ELR (cell line): ENCODE results near the gene TRAP1.
"Not testable (repeated sequence)": the region's sequence is repeated elsewhere in the genome, so short reads cannot be mapped to it uniquely, and the experiment has no call there.

Source experiments
- DNase-seq: peaks from one replicate; pipeline ENCODE4 v3.0.0-alpha.2; 2015; ENCODE audit warnings: low read depth

TRAP1 gene

DNA sequence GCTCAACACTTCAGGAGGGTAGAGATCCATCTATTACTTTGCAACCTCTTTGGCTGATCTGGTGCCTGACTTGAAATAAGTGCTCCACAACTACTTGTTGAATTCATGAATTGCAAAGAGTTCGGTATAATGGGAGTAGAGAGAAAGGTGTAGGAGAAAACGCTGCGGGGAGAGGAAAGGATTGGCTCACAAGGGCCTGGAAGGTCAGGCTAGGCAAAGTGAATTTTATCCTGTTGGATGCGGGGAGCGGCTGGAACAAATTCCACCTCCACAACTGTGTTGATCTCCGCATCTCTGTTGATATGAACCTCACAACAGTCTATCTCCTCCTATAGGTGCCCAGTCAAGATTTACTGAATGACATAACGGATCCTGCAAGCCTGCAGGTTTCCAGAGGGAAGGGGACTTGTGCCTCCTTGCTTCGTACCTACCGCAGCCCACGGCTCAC lies 106.6 kb downstream of the TRAP1 start:
- DNase-seq: peak; percentile 37

DNA sequence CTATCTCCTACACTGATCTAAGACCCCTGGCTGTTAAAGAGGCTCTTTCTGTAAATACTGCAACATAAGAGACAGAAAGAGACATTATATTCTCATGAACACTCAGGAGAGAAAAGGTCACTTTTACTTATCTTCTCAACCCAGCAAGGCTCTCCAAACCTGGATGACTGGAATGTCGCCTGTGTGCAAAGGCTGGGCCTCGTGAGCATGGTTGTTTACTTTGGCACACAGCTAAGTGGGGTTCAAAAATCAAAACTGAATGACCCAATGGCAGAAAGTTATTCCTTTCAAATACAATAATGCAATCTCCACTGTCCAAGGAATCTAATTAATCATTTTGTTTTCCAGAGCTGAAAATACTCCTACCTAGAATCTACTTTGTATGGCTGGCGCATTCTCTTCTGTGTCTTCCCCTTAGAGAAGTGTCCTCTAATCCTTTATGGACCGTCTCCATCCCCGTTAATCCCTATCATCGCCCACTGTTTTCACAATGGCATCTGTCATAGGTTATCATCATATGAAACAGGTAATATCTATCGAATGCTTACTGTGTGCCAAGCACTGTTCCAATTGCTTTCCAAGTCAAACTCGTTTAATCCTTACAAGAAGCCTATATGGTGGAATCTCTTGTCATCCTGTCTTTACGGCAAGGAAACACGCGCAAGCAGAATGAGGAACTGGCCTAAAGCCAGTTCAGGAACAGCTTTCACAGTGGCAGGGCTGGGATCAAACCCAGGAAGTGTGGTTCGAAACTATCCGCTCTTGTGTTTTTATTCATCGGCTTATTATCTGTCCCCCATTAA lies 107.2 kb downstream of the TRAP1 start:
- no peak for DNase-seq

DNA sequence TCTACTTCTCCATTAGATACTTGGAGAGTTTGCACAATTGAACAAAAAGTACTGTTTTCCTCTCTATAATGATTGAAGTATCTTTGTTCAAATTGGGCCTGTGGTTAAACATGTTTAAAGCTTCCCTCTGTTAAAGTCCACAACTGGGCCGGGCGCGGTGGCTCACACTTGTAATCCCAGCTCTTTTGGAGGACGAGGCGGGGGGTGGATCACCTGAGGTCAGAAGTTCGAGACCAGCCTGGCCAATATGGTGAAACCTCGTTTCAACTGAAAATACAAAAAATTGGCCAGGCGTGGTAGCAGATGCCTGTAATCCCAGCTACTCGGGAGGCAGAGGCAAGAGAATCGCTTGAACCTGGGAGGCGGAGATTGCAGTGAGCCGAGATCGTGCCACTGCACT lies 108.3 kb downstream of the TRAP1 start:
- DNase-seq: not testable (repeated sequence)

DNA sequence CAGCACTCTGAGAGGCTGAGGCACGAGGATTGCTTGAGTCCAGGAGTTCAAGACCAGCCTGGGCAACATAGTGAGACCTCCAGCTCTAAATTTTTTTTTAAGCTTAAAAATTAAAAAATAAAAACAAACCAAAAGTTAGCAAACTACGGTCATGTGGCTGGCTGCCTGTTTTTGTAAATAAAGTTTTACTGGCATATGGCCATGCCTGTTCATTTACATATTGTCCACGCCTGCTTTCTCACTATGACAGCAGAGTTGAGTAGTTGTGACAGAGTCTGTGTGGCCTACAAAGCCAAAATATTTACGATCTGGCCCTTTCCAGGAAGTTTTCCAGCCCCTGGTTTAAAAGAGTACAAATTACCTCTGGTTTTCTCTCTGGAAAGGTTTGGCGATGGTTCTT lies 109.3 kb downstream of the TRAP1 start:
- no peak for DNase-seq
